22Rv1 (cell line): Measurements from ENCODE around the gene HNRNPDL.

Experiments used
- CTCF ChIP-seq: fragments of 450-650 bp; IDR thresholded peaks from 2 replicates; pipeline ENCODE4 v1.5.1; 2017; ENCODE audit warnings: mild to moderate bottlenecking
- ZFX ChIP-seq: fragments of 450-650 bp; IDR thresholded peaks from 2 replicates; pipeline ENCODE4 v1.6.1; 2017; ENCODE audit warnings: antibody characterized with exemption, borderline replicate concordance

- no peak for TF ChIP-seq CTCF
- TF ChIP-seq ZFX, result no peak
Measured at GRCh38 chr4:82431831-82432230, 1.6 kb upstream of the HNRNPDL start.
